Fibroblast of lung (primary cell): Measurements from ENCODE around the gene KIAA1328. TPM values are rescaled to one million over a fixed set of nuclear protein-coding genes. Genes with fewer than 3 reads are reported as not detected.
A peak's percentile ranks its signal among the peaks of the same experiment; 100 is the strongest.
"Not testable (repeated sequence)": the region's sequence is repeated elsewhere in the genome, so short reads cannot be mapped to it uniquely, and the experiment has no call there.

ENCODE experiments used
- DNase-seq, 2 donors: peaks; one replicate each; pipeline versions ENCODE4 v3.0.0 to v3.0.0-alpha.2; 2010; ENCODE audit warnings: low read depth in 2 of 2
- H2AFZ ChIP-seq: 2 replicates; pipeline ENCODE4 v1.5.1; 2012; ENCODE audit warnings: low read length, control low read depth, inconsistent platforms
- H3K27ac ChIP-seq: 2 replicates; pipeline ENCODE4 v1.5.1; 2011; ENCODE audit warnings: low read length, control low read depth; ENCODE audit not compliant: insufficient read depth
- H3K27me3 ChIP-seq: 2 replicates; pipeline ENCODE4 v1.5.1; 2011; ENCODE audit warnings: mild to moderate bottlenecking, low read length; ENCODE audit not compliant: control insufficient read depth, insufficient read depth
- H3K36me3 ChIP-seq: 2 replicates; pipeline ENCODE4 v1.5.1; 2011; ENCODE audit warnings: low read length; ENCODE audit not compliant: control insufficient read depth, insufficient read depth
- H3K4me1 ChIP-seq: 2 replicates; pipeline ENCODE4 v1.5.1; 2011; ENCODE audit warnings: low read length; ENCODE audit not compliant: control insufficient read depth, insufficient read depth; ENCODE audit errors: extremely low read depth
- H3K4me2 ChIP-seq: 2 replicates; pipeline ENCODE4 v1.5.1; 2011; ENCODE audit warnings: low read length, control low read depth; ENCODE audit not compliant: insufficient read depth; ENCODE audit errors: extremely low read depth
- H3K4me3 ChIP-seq, 4 experiments: fragments of 200-600 bp in 1 of 4; sonication (generic) in 1 of 4; replicated peaks in 1 of 4; 2 replicates each; pipeline ENCODE4 v1.5.1; 2011 to 2016; ENCODE audit warnings: low read length in 4 of 4, low read depth in 3 of 4, mild to moderate bottlenecking in 3 of 4, control low read depth in 2 of 4, inconsistent platforms in 1 of 4, mixed read lengths in 1 of 4; ENCODE audit not compliant: insufficient read depth in 1 of 4; ENCODE audit errors: control extremely low read depth in 1 of 4
- H3K79me2 ChIP-seq: 2 replicates; pipeline ENCODE4 v1.5.1; 2012; ENCODE audit warnings: mild to moderate bottlenecking, low read length, inconsistent platforms; ENCODE audit not compliant: control insufficient read depth, insufficient read depth
- H3K9ac ChIP-seq: 2 replicates; pipeline ENCODE4 v1.5.1; 2011; ENCODE audit warnings: mild to moderate bottlenecking, low read length, control low read depth; ENCODE audit not compliant: insufficient read depth
- H3K9me3 ChIP-seq: 2 replicates; pipeline ENCODE4 v1.5.1; 2012; ENCODE audit warnings: low read depth, low read length; ENCODE audit not compliant: control insufficient read depth, insufficient read depth
- H4K20me1 ChIP-seq: 2 replicates; pipeline ENCODE4 v1.5.1; 2011; ENCODE audit warnings: low read length; ENCODE audit not compliant: control insufficient read depth, insufficient read depth; ENCODE audit errors: extremely low read depth
- CTCF ChIP-seq, 2 donors: IDR thresholded peaks in 1 of 2; conservative IDR thresholded peaks in 1 of 2; 1 replicate in 1 of 2; 2 replicates in 1 of 2; pipeline ENCODE4 v1.5.1; 2011 to 2012; ENCODE audit warnings: low read length in 2 of 2, control low read depth in 1 of 2, inconsistent platforms in 1 of 2, low read depth in 1 of 2, mild to moderate bottlenecking in 1 of 2
- EZH2 ChIP-seq: IDR thresholded peaks from 2 replicates; pipeline ENCODE4 v1.5.1; 2012; ENCODE audit warnings: low read length, control low read depth, mild to moderate bottlenecking; ENCODE audit errors: missing control alignments
- polyA plus RNA-seq, 2 donors: library from polyadenylated mRNA; depleted of rRNA in 1 of 2; stranded (reverse) in 1 of 2; unstranded in 1 of 2; fragments of >200 nt; gene quantifications; 2 replicates each; pipeline ENCODE4 v1.2.1, GENCODE V29; 2011 to 2012; ENCODE audit warnings: missing spikeins in 1 of 2
- total RNA-seq: library from RNA; depleted of rRNA; stranded (reverse); fragments of >200 nt; gene quantifications from 2 replicates; pipeline ENCODE4 v1.2.1, GENCODE V29; 2014

KIAA1328 gene
- total and polyA plus RNA-seq, 2 donors (not counting 1 experiment from before 2014, with no cell fraction given) = 4.3 to 4.5 TPM

DNA sequence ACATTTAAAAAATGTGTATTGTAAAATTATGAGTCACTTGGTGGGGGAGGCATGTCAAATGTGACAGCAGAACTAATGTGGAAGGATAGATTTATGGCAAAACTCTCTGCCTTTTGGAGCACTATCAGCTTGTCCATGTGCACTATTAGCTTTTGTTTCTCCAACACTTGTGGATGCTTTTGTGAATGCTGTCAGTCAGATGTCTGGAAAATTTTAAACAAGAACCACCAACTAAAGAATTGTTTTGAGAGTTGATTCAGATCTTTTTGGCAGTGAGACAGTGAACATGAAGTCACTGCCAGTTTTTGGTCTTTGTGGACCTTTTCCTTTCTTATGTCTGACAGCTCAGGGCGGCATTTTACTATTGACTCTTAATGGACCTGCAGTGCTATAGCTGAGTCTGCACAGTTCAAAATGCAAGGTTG is 72.4 kb downstream of the KIAA1328 start:
- DNase-seq = peak; percentile 15 to 41
- H3K9me3 ChIP-seq = no peaks in the 10 kb centered on the region
- no peak for TF ChIP-seq EZH2
- TF ChIP-seq CTCF (conservative IDR thresholded peaks at IDR 0.05 in 1 of 2, IDR thresholded peaks at IDR 0.05 in 1 of 2; ENCODE audit: low read depth in 1 of 2, low read length in 2 of 2) = no peak
- H3K79me2 ChIP-seq = no peaks in the 10 kb centered on the region
- no peak overlapping the region for H3K27ac ChIP-seq
- no peak overlapping the region for H3K9ac ChIP-seq
- H3K4me2 ChIP-seq = no peak overlapping the region
- no peaks in the 10 kb centered on the region for H3K4me1 ChIP-seq
- no peaks in the 10 kb centered on the region for H3K27me3 ChIP-seq
- H3K4me3 ChIP-seq = no peak overlapping the region
- H3K36me3 ChIP-seq = no peaks in the 10 kb centered on the region
- no peak overlapping the region for H2AFZ ChIP-seq
- no peaks in the 10 kb centered on the region for H4K20me1 ChIP-seq

- peak; percentile 13 to 47 for DNase-seq
- no peak overlapping the region for H3K4me3 ChIP-seq
- H3K9ac ChIP-seq = no peak overlapping the region
- no peaks in the 10 kb centered on the region for H3K79me2 ChIP-seq
- no peaks in the 10 kb centered on the region for H3K27me3 ChIP-seq
- no peak overlapping the region for H3K4me2 ChIP-seq
- no peak overlapping the region for H2AFZ ChIP-seq
- TF ChIP-seq CTCF (conservative IDR thresholded peaks at IDR 0.05 in 1 of 2, IDR thresholded peaks at IDR 0.05 in 1 of 2; ENCODE audit: low read depth in 1 of 2, low read length in 2 of 2) (no peak), EZH2 (no peak)
- no peaks in the 10 kb centered on the region for H3K36me3 ChIP-seq
- no peaks in the 10 kb centered on the region for H3K4me1 ChIP-seq
- H3K27ac ChIP-seq = no peak overlapping the region
- no peaks in the 10 kb centered on the region for H3K9me3 ChIP-seq
- no peaks in the 10 kb centered on the region for H4K20me1 ChIP-seq
These were observed 74.4 kb downstream of the KIAA1328 start for GRCh38 chr18:36903215-36903928.

DNA sequence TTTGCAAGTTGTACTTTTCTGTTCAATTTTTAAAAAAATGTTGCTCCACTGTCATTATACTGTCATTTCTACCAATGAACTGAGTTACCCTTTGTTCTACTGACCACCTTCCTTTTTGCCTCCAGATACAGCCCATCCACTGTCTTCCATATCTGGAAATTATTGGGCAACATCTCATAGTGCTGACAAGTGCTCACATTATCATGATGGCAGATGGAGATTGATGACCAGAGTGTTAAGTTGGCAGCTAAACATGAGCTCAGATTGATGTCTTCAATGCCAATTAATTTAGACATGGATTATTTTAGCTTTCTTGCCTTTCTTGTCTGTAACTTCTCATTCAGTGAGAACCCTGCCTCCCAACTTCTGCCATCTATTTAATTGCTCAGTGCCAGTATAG is 76.6 kb downstream of the KIAA1328 start:
- Histone ChIP-seq H3K9me3 (no peaks in the 10 kb centered on the region), H2AFZ (no peak overlapping the region), H3K27me3 (no peaks in the 10 kb centered on the region), H3K36me3 (no peaks in the 10 kb centered on the region), H4K20me1 (no peaks in the 10 kb centered on the region), H3K79me2 (no peaks in the 10 kb centered on the region), H3K9ac (no peak overlapping the region), H3K4me1 (no peaks in the 10 kb centered on the region), H3K4me2 (no peak overlapping the region), H3K27ac (no peak overlapping the region), H3K4me3 (no peak overlapping the region)
- TF ChIP-seq CTCF (conservative IDR thresholded peaks at IDR 0.05 in 1 of 2, IDR thresholded peaks at IDR 0.05 in 1 of 2; ENCODE audit: low read depth in 1 of 2, low read length in 2 of 2) (no peak), EZH2 (no peak)
- DNase-seq = no peak

DNA sequence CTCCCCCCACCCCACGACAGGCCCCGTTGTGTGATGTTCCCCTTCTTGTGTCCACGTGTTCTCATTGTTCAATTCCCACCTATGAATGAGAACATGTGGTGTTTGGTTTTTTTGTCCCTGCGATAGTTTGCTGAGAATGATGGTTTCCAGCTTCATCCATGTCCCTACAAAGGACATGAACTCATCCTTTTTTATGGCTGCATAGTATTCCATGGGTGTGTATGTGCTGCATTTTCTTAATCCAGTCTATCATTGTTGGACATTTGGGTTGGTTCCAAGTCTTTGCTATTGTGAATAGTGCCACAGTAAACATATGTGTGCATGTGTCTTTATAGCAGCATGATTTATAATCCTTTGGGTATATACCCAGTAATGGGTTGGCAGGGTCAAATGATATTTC is 80.4 kb downstream of the KIAA1328 start:
- H3K27me3 ChIP-seq, H3K4me1 ChIP-seq, H3K4me2 ChIP-seq, H3K9me3 ChIP-seq, DNase-seq, H2AFZ ChIP-seq, H3K79me2 ChIP-seq, H3K27ac ChIP-seq, H3K36me3 ChIP-seq, H3K4me3 ChIP-seq, H4K20me1 ChIP-seq, H3K9ac ChIP-seq: not testable (repeated sequence)
